ENCODE results near the gene SGCE. TPM values are rescaled to one million over a fixed set of nuclear protein-coding genes. Genes with fewer than 3 reads are reported as not detected.

Gene SGCE
- total RNA-seq, 1 experiment from 2014 or later, result 17.4 TPM

- Histone ChIP-seq H3K4me3 (replicated peaks in 1 of 2; ENCODE audit: low read depth in 1 of 2, low read length in 2 of 2) (no peak overlapping the region), H3K4me1 (ENCODE audit: control insufficient read depth in 1 of 2, insufficient read depth in 2 of 2, low read length in 2 of 2) (no peaks in the 10 kb centered on the region), H3K9me3 (ENCODE audit: control insufficient read depth in 1 of 2, insufficient read depth in 1 of 2, low read depth in 1 of 2, low read length in 2 of 2) (no peaks in the 10 kb centered on the region), H3K36me3 (ENCODE audit: control insufficient read depth in 1 of 2, insufficient read depth in 2 of 2, low read length in 2 of 2) (no peaks in the 10 kb centered on the region), H3K27ac (ENCODE audit: low read depth, low read length) (no peak overlapping the region), H3K27me3 (ENCODE audit: insufficient read depth, low read length) (no peaks in the 10 kb centered on the region), H3K79me2 (ENCODE audit: insufficient read depth, low read length) (no peaks in the 10 kb centered on the region), H2AFZ (ENCODE audit: low read depth, low read length, poor library complexity, severe bottlenecking) (no peak overlapping the region), H3K4me2 (ENCODE audit: low read length) (no peak overlapping the region), H3K9me2 (ENCODE audit: insufficient read depth) (no peaks in the 10 kb centered on the region), H4K20me1 (ENCODE audit: insufficient read depth) (no peaks in the 10 kb centered on the region), H3K9ac (ENCODE audit: low read length) (no peak overlapping the region)
- no TSS peak for BruUV-seq (replicated peaks)
- ChIA-PET RAD21 (ENCODE audit: low non-redundant PET in 1 of 2, low total read pairs in 2 of 2, uncharacterized antibody in 2 of 2, unreplicated experiment in 2 of 2) (no interaction called here), POLR2A (no interaction called here), CTCF (no interaction called here)
- intact Hi-C loops (cut with micrococcal nuclease), result no loop called here
- DNase-seq (ENCODE audit: low read depth, low spot score), result no peak
- ATAC-seq, result no peak
- TF ChIP-seq TCF7L2 (IDR thresholded peaks at IDR 0.05; ENCODE audit: borderline replicate concordance, extremely low read depth, insufficient read depth, insufficient read length), result no peak
- TF ChIP-seq SIN3A (IDR thresholded peaks at IDR 0.05; ENCODE audit: low read depth), result no peak
- TF ChIP-seq, protein P1, sequence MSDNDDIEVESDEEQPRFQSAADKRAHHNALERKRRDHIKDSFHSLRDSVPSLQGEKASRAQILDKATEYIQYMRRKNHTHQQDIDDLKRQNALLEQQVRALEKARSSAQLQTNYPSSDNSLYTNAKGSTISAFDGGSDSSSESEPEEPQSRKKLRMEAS (IDR thresholded peaks at IDR 0.05), result no peak
- TF ChIP-seq RAD21 (IDR thresholded peaks at IDR 0.05; ENCODE audit: low read depth), result no peak
- no peak for TF ChIP-seq ZFX (IDR thresholded peaks at IDR 0.05)
- TF ChIP-seq JUND (IDR thresholded peaks at IDR 0.05), result no peak
- no peak for TF ChIP-seq CBX3 (IDR thresholded peaks at IDR 0.05; ENCODE audit: low read depth)
- TF ChIP-seq CTCF (IDR thresholded peaks at IDR 0.05 in 2 of 3, conservative IDR thresholded peaks at IDR 0.05 in 1 of 3; ENCODE audit: borderline replicate concordance in 1 of 3, insufficient read depth in 1 of 3, low read depth in 2 of 3, low read length in 2 of 3), result no peak
- TF ChIP-seq, protein P2, sequence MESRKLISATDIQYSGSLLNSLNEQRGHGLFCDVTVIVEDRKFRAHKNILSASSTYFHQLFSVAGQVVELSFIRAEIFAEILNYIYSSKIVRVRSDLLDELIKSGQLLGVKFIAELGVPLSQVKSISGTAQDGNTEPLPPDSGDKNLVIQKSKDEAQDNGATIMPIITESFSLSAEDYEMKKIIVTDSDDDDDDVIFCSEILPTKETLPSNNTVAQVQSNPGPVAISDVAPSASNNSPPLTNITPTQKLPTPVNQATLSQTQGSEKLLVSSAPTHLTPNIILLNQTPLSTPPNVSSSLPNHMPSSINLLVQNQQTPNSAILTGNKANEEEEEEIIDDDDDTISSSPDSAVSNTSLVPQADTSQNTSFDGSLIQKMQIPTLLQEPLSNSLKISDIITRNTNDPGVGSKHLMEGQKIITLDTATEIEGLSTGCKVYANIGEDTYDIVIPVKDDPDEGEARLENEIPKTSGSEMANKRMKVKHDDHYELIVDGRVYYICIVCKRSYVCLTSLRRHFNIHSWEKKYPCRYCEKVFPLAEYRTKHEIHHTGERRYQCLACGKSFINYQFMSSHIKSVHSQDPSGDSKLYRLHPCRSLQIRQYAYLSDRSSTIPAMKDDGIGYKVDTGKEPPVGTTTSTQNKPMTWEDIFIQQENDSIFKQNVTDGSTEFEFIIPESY (IDR thresholded peaks at IDR 0.05; ENCODE audit: extremely low read depth, insufficient replicate concordance, low read length), result no peak
- no peak for TF ChIP-seq ELF1 (IDR thresholded peaks at IDR 0.05; ENCODE audit: borderline replicate concordance, low read depth)
These were observed 9.5 kb upstream of the SGCE start for GRCh38 chr7:94665426-94665825.

Measured in HCT116 (cell line).